Lower lobe of right lung (tissue), 2 donors: Measurements from ENCODE around the gene SH3RF3. TPM values are rescaled to one million over a fixed set of nuclear protein-coding genes. Genes with fewer than 3 reads are reported as not detected.

ENCODE experiments used
- ATAC-seq, 2 donors: fragments of 200-7000 bp; cut with Tn5 transposase; one replicate each; pipeline ENCODE4 v1.9.1; 2020 to 2022; ENCODE audit warnings: mild to moderate bottlenecking in 2 of 2, moderate library complexity in 2 of 2
- DNase-seq: peaks from one replicate; pipeline ENCODE4 v3.0.0-alpha.2; 2020
- H3K27ac ChIP-seq: fragments of 200-600 bp; one replicate; pipeline ENCODE4 v1.8.0; 2022
- H3K27me3 ChIP-seq: fragments of 200-600 bp; one replicate; pipeline ENCODE4 v1.8.0; 2022; ENCODE audit warnings: low read depth
- H3K36me3 ChIP-seq: fragments of 200-600 bp; one replicate; pipeline ENCODE4 v1.8.0; 2022; ENCODE audit warnings: mild to moderate bottlenecking
- H3K4me1 ChIP-seq: fragments of 200-600 bp; one replicate; pipeline ENCODE4 v1.8.0; 2022
- H3K4me3 ChIP-seq: fragments of 200-600 bp; one replicate; pipeline ENCODE4 v1.8.0; 2022; ENCODE audit warnings: mild to moderate bottlenecking
- H3K9me3 ChIP-seq: fragments of 200-600 bp; one replicate; pipeline ENCODE4 v1.8.0; 2022
- CTCF ChIP-seq: fragments of 200-600 bp; IDR thresholded peaks from one replicate; pipeline ENCODE4 v1.8.0; 2022; ENCODE audit warnings: antibody characterized with exemption, mild to moderate bottlenecking
- intact Hi-C: fragments of 100-400 bp; cut with DNase I; formaldehyde crosslinking; loops from one replicate; pipeline ENCODE4 v1.11.0; 2022
- total RNA-seq: library from RNA; stranded (reverse); fragmentation: NEBNext Ultra II Directional; extraction: Animal tissue kit (Norgen Biotek cat#: 25700); gene quantifications from one replicate; pipeline ENCODE4 v1.2.1, GENCODE V29; 2021
- donor health status: DM: no; HTN: yes; CAD: no; lungs with severe emphysema.

SH3RF3 gene
- total RNA-seq, 1 donor from 2014 or later: 5.7 TPM

DNA sequence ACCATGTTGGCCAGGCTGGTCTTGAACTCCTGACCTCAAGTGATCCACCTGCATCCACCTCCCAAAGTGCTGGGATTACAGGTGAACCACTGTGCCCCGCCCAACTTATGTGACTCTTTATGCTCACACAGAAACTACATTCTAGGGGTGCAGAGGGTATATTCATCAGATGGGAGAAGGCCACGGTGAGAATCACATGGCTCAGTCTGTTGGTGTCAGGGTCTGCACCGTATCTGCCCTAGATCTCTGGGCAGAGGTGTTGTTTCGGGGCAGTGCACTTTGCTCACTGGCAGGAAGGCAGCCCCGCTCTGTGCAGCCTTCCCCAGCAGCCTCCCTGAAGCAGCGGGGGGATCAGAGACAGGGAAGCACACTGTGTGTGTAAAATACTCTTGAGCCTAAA lies 76.4 kb downstream of the SH3RF3 start:
- H3K27me3 ChIP-seq: no peaks in the 10 kb centered on the region
- peaks cover 9% of the 10 kb centered on the region for H3K4me1 ChIP-seq
- intact Hi-C loops: no loop called here
- no peak for TF ChIP-seq CTCF
- no peaks in the 10 kb centered on the region for H3K9me3 ChIP-seq
- no peak for DNase-seq
- ATAC-seq: no peak
- no peaks in the 10 kb centered on the region for H3K36me3 ChIP-seq
- no peak overlapping the region for H3K4me3 ChIP-seq
- H3K27ac ChIP-seq: no peak overlapping the region

GRCh38 chr2:109206569-109207146 lies 77.7 kb downstream of the SH3RF3 start:
- Histone ChIP-seq H3K27ac (no peak overlapping the region), H3K4me1 (peaks cover 14% of the 10 kb centered on the region), H3K4me3 (no peak overlapping the region), H3K9me3 (no peaks in the 10 kb centered on the region), H3K27me3 (no peaks in the 10 kb centered on the region), H3K36me3 (no peaks in the 10 kb centered on the region)
- ATAC-seq (no peak), DNase-seq (no peak)
- intact Hi-C loops: no loop called here
- TF ChIP-seq CTCF: no peak

DNA sequence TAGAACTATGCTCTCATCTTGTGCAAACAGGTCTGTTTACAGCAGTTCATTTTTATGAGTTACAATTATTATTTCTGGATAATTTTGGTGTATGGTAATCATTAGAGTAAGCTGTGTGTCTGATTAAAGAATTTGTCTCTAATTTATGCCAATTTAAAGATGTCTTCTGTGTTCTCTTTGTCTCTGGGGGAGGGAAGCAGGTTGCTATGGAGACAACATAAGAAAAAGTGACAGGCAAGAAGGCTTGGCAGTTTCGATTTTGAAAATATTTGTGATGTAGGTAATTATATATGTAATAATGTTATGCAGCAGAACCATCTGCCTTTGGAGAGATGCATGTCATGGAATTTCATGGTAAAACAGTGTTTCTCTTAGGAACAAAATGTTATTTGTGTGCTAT lies 78.2 kb downstream of the SH3RF3 start:
- Histone ChIP-seq H3K4me1 (peaks cover 14% of the 10 kb centered on the region), H3K9me3 (no peaks in the 10 kb centered on the region), H3K36me3 (no peaks in the 10 kb centered on the region), H3K27ac (no peak overlapping the region), H3K4me3 (no peak overlapping the region), H3K27me3 (no peaks in the 10 kb centered on the region)
- intact Hi-C loops: no loop called here
- DNase-seq (no peak), ATAC-seq (no peak)
- no peak for TF ChIP-seq CTCF

DNA sequence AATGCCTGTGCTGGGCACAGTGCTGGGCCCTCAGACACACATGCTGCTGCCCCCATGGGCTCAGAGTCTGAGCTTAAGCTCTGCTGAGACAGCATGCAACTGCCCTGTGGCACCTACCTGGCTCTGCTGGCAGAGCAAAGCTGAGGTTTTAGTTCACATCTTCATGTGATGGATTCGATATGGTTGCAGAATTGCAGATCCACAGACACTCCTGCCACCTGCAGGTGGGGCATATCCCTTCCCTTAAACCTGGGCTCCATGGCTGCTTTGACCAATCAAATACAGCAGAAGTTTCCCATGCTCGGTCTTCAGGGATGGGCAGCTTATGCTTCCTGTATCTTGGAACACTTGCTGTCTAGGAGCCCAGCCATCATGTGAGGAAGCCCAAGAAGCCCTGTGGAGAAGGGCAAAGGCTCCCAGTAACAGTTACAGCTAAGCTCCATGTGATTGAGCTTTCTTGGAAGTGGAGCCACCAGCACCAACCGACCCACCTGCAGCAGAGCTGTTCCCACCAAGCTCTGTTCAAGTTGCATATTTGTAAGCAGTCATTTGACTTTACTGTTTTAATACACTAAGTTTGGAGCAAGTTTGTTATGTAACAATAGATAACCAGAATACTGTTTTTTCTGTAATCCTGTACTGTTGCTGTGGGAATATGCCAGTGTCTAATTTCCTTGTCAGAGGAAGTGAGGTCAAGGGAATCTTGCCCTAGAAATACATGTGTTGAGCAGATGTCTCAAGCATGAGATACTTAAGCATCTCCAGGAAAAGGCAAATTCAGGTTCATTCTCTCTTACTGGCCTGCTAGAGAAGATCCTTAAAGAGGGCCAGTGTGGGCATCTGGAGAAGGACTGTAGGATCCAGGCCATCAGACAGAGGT lies 79.3 kb downstream of the SH3RF3 start:
- ATAC-seq: no peak

GRCh38 chr2:109208951-109209335 lies 79.9 kb downstream of the SH3RF3 start:
- Histone ChIP-seq H3K27me3 (no peaks in the 10 kb centered on the region), H3K4me1 (peaks cover 23% of the 10 kb centered on the region), H3K36me3 (no peaks in the 10 kb centered on the region), H3K9me3 (no peaks in the 10 kb centered on the region), H3K27ac (no peak overlapping the region), H3K4me3 (no peak overlapping the region)
- DNase-seq: no peak
- TF ChIP-seq CTCF: no peak
- no peak for ATAC-seq
- intact Hi-C loops: no loop called here

More for the DNA sequence above, 79.3 kb downstream of the SH3RF3 start:
- H3K27me3 ChIP-seq: no peaks in the 10 kb centered on the region
- DNase-seq: no peak
- intact Hi-C loops: no loop called here
- H3K4me3 ChIP-seq: no peak overlapping the region
- H3K36me3 ChIP-seq: no peaks in the 10 kb centered on the region
- H3K27ac ChIP-seq: no peak overlapping the region
- no peak for TF ChIP-seq CTCF
- peaks cover 17% of the 10 kb centered on the region for H3K4me1 ChIP-seq
- no peaks in the 10 kb centered on the region for H3K9me3 ChIP-seq
